Ovary (tissue), 3 donors: ENCODE results near the gene FHOD3.

Experiments
- CTCF ChIP-seq, 3 donors: fragments of 450-650 bp in 2 of 3; fragments of 200-600 bp in 1 of 3; IDR thresholded peaks; one replicate each; pipeline versions ENCODE4 v1.5.1 to v1.8.0; 2016 to 2022; ENCODE audit warnings: antibody characterized with exemption in 3 of 3, mild to moderate bottlenecking in 1 of 3
- EP300 ChIP-seq: sonication (generic); formaldehyde crosslinking; IDR thresholded peaks from one replicate; pipeline ENCODE4 v1.6.1; 2017; ENCODE audit warnings: antibody characterized with exemption
- POLR2A ChIP-seq: fragments of 450-650 bp; IDR thresholded peaks from one replicate; pipeline ENCODE4 v1.6.1; 2017; ENCODE audit warnings: antibody characterized with exemption, mild to moderate bottlenecking, moderate library complexity
- donor health status: DM: no; HTN: no; CAD: no.

GRCh38 chr18:36401462-36401861 lies 103.9 kb downstream of the FHOD3 start:
- no peak for TF ChIP-seq CTCF (IDR thresholded peaks at IDR 0.05)
- TF ChIP-seq EP300, result no peak
- TF ChIP-seq POLR2A, result no peak
